Subcutaneous abdominal adipose tissue (tissue), 5 donors: ENCODE measurements around the gene METTL23.

Experiments used
- H3K27ac ChIP-seq: one replicate; pipeline ENCODE4 v1.7.0; 2013; ENCODE audit warnings: low read depth, mild to moderate bottlenecking, inconsistent platforms, low read length, moderate library complexity
- H3K27me3 ChIP-seq, 5 donors: one replicate each; pipeline ENCODE4 v1.7.0; 2013; ENCODE audit warnings: low read length in 5 of 5, inconsistent platforms in 1 of 5; ENCODE audit not compliant: control insufficient read depth in 5 of 5, insufficient read depth in 4 of 5
- H3K36me3 ChIP-seq, 5 donors: one replicate each; pipeline ENCODE4 v1.7.0; 2013; ENCODE audit warnings: low read length in 5 of 5; ENCODE audit not compliant: control insufficient read depth in 5 of 5, insufficient read depth in 5 of 5
- H3K4me1 ChIP-seq, 5 donors: one replicate each; pipeline ENCODE4 v1.7.0; 2013; ENCODE audit warnings: low read length in 5 of 5, mild to moderate bottlenecking in 3 of 5, moderate library complexity in 1 of 5; ENCODE audit not compliant: control insufficient read depth in 5 of 5, insufficient read depth in 5 of 5
- H3K4me3 ChIP-seq, 5 donors: one replicate each; pipeline ENCODE4 v1.7.0; 2013; ENCODE audit warnings: low read length in 5 of 5, low read depth in 1 of 5
- H3K9ac ChIP-seq, 5 donors: one replicate each; pipeline ENCODE4 v1.7.0; 2013; ENCODE audit warnings: low read length in 5 of 5, mild to moderate bottlenecking in 4 of 5, moderate library complexity in 3 of 5
- H3K9me3 ChIP-seq, 5 donors: one replicate each; pipeline ENCODE4 v1.7.0; 2013; ENCODE audit warnings: low read length in 5 of 5; ENCODE audit not compliant: control insufficient read depth in 5 of 5
- donor health status: healthy.
- donor health status: healthy.
- donor health status: healthy.
- donor health status: healthy.
- donor health status: healthy.

Gene METTL23, protein sequence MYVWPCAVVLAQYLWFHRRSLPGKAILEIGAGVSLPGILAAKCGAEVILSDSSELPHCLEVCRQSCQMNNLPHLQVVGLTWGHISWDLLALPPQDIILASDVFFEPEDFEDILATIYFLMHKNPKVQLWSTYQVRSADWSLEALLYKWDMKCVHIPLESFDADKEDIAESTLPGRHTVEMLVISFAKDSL

DNA sequence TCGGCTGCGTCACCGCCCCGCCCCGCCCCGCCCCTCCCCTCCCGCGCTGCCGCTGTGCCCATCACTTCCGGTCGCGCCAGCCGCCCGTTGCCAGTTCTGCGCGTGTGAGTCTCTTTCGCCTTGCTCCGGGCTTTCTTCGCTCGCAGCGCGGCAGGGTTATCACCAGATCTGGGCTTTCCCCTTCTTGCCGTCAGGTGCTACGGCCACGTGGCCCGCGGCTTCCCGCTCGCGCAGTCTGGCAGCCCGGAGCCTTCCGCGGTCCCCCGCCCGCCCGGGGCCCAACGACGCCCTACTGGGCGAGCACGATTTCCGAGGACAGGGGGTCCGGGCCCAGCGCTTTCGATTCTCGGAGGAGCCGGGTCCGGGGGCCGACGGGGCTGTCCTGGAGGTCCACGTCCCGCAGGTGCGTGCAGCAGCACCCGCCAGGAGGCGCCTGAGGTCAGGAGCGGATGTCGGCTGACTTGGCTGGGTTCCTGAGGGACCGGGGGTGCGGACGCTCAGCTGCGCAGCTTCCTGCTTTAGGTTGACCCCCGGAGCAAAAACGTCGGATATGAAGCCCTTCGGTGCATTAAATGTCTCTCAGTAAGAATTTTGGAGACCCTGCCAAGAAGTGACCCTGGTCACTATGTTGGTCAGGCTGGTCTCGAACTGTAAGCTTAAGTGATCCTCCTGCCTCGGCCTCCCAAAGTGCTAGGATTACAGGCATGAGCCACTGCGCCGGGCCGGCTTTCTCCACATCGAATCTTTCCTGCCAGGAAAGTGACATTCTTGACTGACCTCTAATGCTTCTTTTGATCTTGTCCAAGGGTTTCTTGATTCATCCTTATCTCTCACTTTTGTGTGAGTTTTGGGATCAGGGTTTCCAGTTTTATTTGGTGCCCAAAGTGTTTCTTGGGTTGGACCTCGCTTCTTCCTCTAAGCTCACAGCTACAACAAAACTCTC lies at the start of gene METTL23:
Gene METTL23, plus strand, starts transcription at position 64 of the 943 bp plus-strand sequence. CDS start 2,872 bp downstream, outside the sequence.
- Histone ChIP-seq H3K9me3 (no peaks in the 10 kb centered on the region), H3K9ac (peak within 1 kb of the TSS; percentile 68 to 98 (median 96)), H3K27me3 (no peaks in the 10 kb centered on the region), H3K36me3 (peaks cover 7 to 42% (median 17%) of the 10 kb centered on the region in 5 donors), H3K4me1 (peaks cover 9 to 47% (median 37%) of the 10 kb centered on the region in 5 donors), H3K27ac (peak within 1 kb of the TSS; percentile 99), H3K4me3 (peak within 1 kb of the TSS; percentile 84 to 95 (median 88))

DNA sequence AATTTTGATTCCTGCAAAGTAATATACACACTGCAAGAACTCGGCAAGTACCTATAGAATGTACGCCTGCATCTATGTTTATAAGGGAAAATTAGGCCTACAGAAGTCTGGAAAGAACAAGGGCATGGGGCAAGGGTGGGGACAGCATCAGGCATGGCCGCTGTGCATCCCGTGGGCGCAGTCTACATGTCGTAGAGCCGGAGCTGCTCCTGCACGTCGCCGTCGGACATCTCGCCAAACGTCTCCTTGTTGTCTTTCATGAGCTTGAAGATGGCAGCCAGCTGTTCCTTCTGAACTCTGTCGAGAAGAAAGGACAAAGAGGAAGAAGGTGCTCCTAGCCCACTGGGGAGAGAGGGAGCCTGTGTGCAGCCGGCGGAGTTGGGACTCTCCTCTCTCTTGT lies 49.2 kb upstream of the METTL23 start:
- Histone ChIP-seq H3K27ac (no peak overlapping the region), H3K4me1 (peaks cover 3 to 18% (median 13%) of the 10 kb centered on the region in 5 donors), H3K27me3 (no peaks in the 10 kb centered on the region), H3K9ac (no peak overlapping the region), H3K4me3 (no peak overlapping the region), H3K9me3 (no peaks in the 10 kb centered on the region), H3K36me3 (peaks cover 0 to 37% (median 23%) of the 10 kb centered on the region in 5 donors)

DNA sequence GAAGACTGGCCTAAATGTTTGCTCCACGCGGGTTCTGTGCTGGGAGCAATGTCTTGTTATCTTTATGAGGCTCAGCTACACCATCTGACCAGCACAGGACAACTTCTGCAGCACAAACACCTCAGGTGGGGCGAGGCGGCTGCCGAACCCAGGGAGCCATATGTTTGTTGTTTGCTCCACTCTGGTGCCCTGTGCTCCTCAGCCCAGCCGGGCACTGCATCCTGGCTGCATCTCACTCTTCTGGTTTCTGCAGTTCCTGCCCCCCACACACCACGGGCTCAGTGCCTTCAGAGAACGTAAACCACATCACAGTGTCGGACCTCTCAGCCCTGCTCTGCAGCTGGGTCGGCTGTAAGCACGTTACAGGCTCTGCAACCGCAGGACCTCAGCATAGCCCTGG lies 48.3 kb upstream of the METTL23 start:
- Histone ChIP-seq H3K27me3 (no peaks in the 10 kb centered on the region), H3K9me3 (no peaks in the 10 kb centered on the region), H3K36me3 (peaks cover 0 to 45% (median 32%) of the 10 kb centered on the region in 5 donors), H3K4me1 (peaks cover 3 to 23% (median 18%) of the 10 kb centered on the region in 5 donors), H3K9ac (no peak overlapping the region), H3K4me3 (no peak overlapping the region), H3K27ac (no peak overlapping the region)

DNA sequence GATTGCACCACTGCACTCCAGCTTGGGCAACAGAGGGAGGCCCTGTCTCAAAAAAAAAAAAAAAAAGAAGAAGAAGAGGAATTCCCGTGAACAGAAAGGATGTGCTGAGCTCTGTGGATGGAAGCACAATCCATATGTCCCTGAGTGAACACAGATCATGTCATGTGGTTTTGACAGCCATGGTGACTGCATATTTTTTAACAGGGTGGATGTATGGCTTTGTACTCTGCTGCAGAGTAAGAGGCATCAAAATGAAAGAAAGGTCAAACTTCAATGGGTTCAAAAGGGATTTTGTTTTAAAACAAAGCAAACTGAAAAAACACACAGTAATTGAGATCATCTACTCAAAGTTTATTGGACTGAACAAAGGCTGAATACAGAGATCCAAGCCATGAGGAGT lies 47.4 kb upstream of the METTL23 start:
- Histone ChIP-seq H3K9me3 (no peaks in the 10 kb centered on the region), H3K4me1 (peaks cover 3 to 23% (median 18%) of the 10 kb centered on the region in 5 donors), H3K36me3 (peaks cover 0 to 54% (median 35%) of the 10 kb centered on the region in 5 donors), H3K9ac (no peak overlapping the region), H3K4me3 (no peak overlapping the region), H3K27ac (no peak overlapping the region), H3K27me3 (no peaks in the 10 kb centered on the region)

DNA sequence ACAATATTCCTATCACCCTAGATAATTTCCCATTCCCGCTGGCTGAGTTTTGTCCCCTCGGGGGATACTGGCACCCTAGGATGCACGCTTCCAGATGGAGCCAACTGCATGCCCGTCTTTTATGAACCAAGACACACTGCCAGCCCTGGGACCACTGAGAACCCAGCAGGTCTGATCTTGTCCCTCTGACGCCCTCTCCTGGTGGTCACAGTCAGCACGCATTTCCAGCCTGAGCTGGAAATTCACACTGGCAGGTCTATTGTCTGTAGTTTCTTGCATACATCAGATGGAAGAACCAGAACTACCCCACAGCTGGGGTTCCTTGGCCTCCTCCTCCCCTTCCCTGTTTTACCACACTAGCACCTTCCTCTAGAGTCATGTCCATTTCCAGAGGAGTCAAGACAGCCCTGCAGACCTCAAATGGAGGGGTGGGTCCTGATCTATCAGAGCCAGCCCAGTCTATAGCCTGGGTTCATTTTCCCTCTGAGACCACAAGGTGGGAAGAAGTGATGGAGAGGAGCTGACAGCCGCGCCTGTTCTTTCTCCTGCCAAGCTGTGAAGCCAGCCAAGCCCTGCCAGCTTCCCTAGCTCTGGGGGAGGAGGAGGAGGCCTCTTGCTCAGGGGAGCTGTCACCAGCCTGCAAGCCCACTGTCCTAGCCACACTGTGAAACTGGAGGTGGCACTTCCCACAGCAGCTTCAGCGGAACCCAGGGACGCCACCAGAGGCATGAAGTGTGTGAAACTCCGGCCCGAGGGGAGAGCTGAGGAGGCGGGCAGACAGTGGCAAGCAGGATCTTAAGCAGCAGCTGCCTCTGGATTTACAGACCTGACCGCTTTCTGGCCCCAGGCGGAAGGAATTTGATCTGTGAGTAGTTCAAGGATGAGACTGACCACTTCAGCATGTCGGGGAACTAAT lies 45.2 kb upstream of the METTL23 start:
- Histone ChIP-seq H3K9me3 (no peaks in the 10 kb centered on the region), H3K36me3 (peaks cover 0 to 58% (median 40%) of the 10 kb centered on the region in 5 donors), H3K27me3 (no peaks in the 10 kb centered on the region), H3K4me3 (no peak overlapping the region), H3K9ac (peak overlapping the region in 1 of 5 donors; percentile 14), H3K4me1 (peaks cover 3 to 28% (median 20%) of the 10 kb centered on the region in 5 donors), H3K27ac (peak overlapping the region; percentile 30)

DNA sequence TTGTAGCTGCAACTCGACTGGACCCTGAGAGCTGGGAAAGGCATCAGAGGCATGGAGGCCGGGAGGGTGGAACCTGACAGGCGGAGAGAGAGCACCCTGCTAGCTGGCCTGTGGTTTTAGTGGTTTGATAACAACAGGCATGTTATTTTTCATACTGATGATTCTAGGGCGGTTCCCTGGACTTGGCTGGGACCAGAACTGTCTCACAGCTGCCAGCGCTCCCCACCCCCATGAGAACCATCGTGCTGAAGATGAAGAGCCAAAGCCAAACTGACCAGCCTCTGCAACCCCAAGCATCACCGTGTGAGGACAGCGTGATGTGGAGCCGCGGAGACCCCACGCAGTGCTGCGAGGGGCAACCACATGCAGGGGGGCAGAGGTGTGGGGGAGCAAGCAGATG lies 44.3 kb upstream of the METTL23 start:
- Histone ChIP-seq H3K27ac (peak overlapping the region; percentile 30), H3K4me3 (no peak overlapping the region), H3K9me3 (no peaks in the 10 kb centered on the region), H3K27me3 (no peaks in the 10 kb centered on the region), H3K36me3 (peaks cover 0 to 50% (median 33%) of the 10 kb centered on the region in 5 donors), H3K9ac (peak overlapping the region in 1 of 5 donors; percentile 14), H3K4me1 (peaks cover 6 to 36% (median 28%) of the 10 kb centered on the region in 5 donors)

DNA sequence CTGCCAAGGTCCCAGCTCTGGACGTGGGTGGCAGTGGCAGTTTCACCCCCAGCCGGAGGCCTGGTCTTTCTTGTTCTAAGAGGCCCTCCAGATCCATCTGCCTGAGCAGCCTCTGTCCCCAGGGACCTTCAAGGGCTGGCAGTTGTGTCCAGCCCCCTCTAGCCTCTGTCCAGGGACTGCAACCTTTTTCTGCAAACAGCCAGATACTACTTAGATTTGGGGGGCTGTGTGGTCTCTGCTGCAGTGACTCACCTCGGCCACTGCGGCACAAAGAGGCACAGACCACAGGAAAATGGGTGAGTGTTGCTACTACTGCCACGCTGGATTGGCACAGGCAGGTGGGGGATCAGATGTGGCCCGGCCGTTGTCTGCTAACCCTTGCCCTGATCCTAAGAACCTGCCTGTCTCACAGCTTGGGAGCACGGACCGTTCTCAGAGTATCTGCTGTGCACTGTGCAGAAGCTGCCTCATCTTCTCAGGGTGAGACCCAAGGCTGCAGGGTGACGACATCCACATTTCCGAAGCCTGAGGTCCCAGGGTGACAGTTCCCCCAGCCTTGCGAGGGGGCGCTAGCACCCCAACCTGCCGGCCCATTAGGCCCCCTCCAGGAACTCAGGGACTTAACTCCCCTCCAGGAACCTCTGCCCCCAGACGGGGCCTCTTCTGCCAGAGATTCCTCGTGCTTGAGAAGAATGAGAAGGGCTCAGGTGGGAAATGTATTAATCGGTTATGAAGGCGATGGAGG lies 43.5 kb upstream of the METTL23 start:
- Histone ChIP-seq H3K4me1 (peaks cover 9 to 45% (median 37%) of the 10 kb centered on the region in 5 donors), H3K27me3 (no peaks in the 10 kb centered on the region), H3K9me3 (no peaks in the 10 kb centered on the region), H3K4me3 (no peak overlapping the region), H3K27ac (no peak overlapping the region), H3K9ac (no peak overlapping the region), H3K36me3 (peaks cover 0 to 41% (median 26%) of the 10 kb centered on the region in 5 donors)

DNA sequence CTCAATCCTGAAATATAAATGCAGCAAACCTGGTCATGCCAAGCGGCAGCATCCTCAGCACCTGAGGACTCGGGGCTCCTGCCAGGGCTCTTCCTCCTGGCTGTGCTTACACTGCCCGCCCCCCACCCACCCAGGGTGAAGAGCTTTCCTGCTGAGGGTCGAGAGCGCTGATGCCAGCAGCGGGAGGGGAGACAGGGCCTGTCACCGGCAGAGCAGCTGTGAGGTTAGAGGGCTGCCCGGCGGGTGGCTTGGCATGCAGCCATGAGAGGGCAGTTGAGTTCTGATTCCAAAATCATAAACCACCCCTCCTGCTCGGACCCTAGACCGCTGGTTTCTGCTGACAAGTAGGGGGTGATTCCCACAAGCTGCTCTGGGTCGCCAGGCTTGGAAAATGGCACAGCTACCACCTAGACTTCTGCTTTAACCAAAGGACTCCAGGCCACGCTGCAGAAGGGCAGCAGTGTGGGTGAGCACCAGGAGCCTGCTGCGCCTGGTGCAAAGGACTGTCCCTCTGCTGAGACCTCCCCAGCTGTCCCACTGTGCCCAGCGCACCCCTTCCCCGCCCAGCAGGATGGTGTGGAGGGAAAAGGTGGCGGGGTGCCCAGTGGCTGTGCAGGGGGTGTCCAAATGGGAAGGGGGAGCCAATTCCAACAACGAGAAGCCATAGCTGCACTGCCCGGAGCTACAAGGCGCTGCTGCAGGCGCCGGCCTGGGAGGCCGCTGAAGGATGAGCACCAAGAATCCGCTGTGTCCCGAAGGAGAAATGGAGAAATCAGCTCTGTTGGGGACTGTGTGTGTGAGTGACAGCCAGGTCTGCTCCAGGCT lies 42.5 kb upstream of the METTL23 start:
- no peaks in the 10 kb centered on the region for H3K27me3 ChIP-seq
- H3K4me3 ChIP-seq, result no peak overlapping the region
- H3K4me1 ChIP-seq, result peaks cover 14 to 54% (median 46%) of the 10 kb centered on the region in 5 donors
- no peak overlapping the region for H3K27ac ChIP-seq
- no peak overlapping the region for H3K9ac ChIP-seq
- H3K36me3 ChIP-seq, result peaks cover 0 to 34% (median 20%) of the 10 kb centered on the region in 5 donors
- no peaks in the 10 kb centered on the region for H3K9me3 ChIP-seq
